Posterior vena cava (tissue), 2 donors: Measurements from ENCODE around the gene HEMGN. TPM values are rescaled to one million over a fixed set of nuclear protein-coding genes. Genes with fewer than 3 reads are reported as not detected.

Source experiments
- DNase-seq: peaks from one replicate; pipeline ENCODE4 v3.0.0-alpha.2; 2020; ENCODE audit warnings: low spot score
- intact Hi-C, 2 donors: fragments of 100-400 bp; cut with DNase I; formaldehyde crosslinking; loops; one replicate each; pipeline versions ENCODE4 v1.14.1 to v1.14.2; 2022 to 2023
- total RNA-seq, 2 donors: library from RNA; stranded (reverse); fragmentation: NEBNext Ultra II Directional; extraction: Animal tissue kit (Norgen Biotek cat#: 25700); gene quantifications; one replicate each; pipeline ENCODE4 v1.2.1, GENCODE V29; 2021
- donor health status: DM: yes; HTN: yes; CAD: no.
- donor health status: DM: yes; HTN: yes; CAD: no.

Gene HEMGN
- total RNA-seq, 2 donors from 2014 or later, result 0.33 to 0.83 TPM

- DNase-seq, result no peak
- intact Hi-C loops, result no loop called here
Observed at GRCh38 chr9:97940233-97940632, 2.3 kb upstream of the HEMGN start.

- intact Hi-C loops, result no loop called here
- DNase-seq, result no peak
Observed at GRCh38 chr9:97936998-97937397, 974 bp downstream of the HEMGN start.

GRCh38 chr9:97935276-97935675, 2.7 kb downstream of the HEMGN start:
- intact Hi-C loops, result no loop called here

GRCh38 chr9:97934321-97935115, 3.5 kb downstream of the HEMGN start:
- intact Hi-C loops, result no loop called here
- no peak for DNase-seq

More at GRCh38 chr9:97935276-97935675, 2.7 kb downstream of the HEMGN start:
- DNase-seq, result no peak

- no peak for DNase-seq
- intact Hi-C loops, result no loop called here
Observed at GRCh38 chr9:97933297-97933998, 4.5 kb downstream of the HEMGN start.

GRCh38 chr9:97930972-97931371, 7.0 kb downstream of the HEMGN start:
- intact Hi-C loops, result no loop called here
- DNase-seq, result no peak

GRCh38 chr9:97928986-97929604, 8.9 kb downstream of the HEMGN start:
- no peak for DNase-seq
- intact Hi-C loops, result loop anchor here (10.0 kb wide), 2 partner anchors 106 to 326 kb away; partner anchors contain the start of gene TBC1D2 (in 1 of the 2)

- DNase-seq, result no peak
- intact Hi-C loops, result loop anchor here (2.0 to 10.0 kb wide), 3 partner anchors 109 to 329 kb away; partner anchors contain the start of gene TBC1D2 (in 1 of the 2)
Observed at GRCh38 chr9:97925497-97926334, 12.3 kb downstream of the HEMGN start.

GRCh38 chr9:97924386-97924785, 13.6 kb downstream of the HEMGN start:
- DNase-seq, result no peak
- intact Hi-C loops, result loop anchor here (2.0 to 10.0 kb wide), 4 partner anchors 58 to 330 kb away; partner anchors contain the start of genes ANP32B (in 1 of the 2) and TBC1D2 (in 1 of the 2)

- DNase-seq, result peak; percentile 89
Observed at GRCh38 chr9:97923529-97924108, 14.4 kb downstream of the HEMGN start.

GRCh38 chr9:97921959-97922724, 15.8 kb downstream of the HEMGN start, which contains the start of gene TRMO:
Gene TRMO (minus strand): TSS chr9:97922500. CDS start chr9:97922493, 7 bp downstream.
- intact Hi-C loops, result loop anchor here (5.0 to 10.0 kb wide), 3 partner anchors 60 to 333 kb away; partner anchors contain the start of genes ANP32B (in 1 of the 2) and TBC1D2 (in 1 of the 2)
- DNase-seq, result peak; percentile 99

More at GRCh38 chr9:97923529-97924108, 14.4 kb downstream of the HEMGN start:
- intact Hi-C loops, result loop anchor here (2.0 to 10.0 kb wide), 4 partner anchors 59 to 331 kb away; partner anchors contain the start of genes ANP32B (in 1 of the 2) and TBC1D2 (in 1 of the 2)

GRCh38 chr9:97919217-97919813, 18.7 kb downstream of the HEMGN start:
- no peak for DNase-seq
- intact Hi-C loops, result no loop called here

GRCh38 chr9:97918611-97919010, 19.4 kb downstream of the HEMGN start:
- no peak for DNase-seq
- intact Hi-C loops, result no loop called here

- intact Hi-C loops, result no loop called here
Observed at GRCh38 chr9:97911970-97912369, 26.0 kb downstream of the HEMGN start.

GRCh38 chr9:97911528-97911927, 26.4 kb downstream of the HEMGN start:
- no peak for DNase-seq
- intact Hi-C loops, result no loop called here

More at GRCh38 chr9:97911970-97912369, 26.0 kb downstream of the HEMGN start:
- no peak for DNase-seq

- no peak for DNase-seq
- intact Hi-C loops, result no loop called here
Observed at GRCh38 chr9:97910357-97910756, 27.6 kb downstream of the HEMGN start.

GRCh38 chr9:97908705-97909104, 29.3 kb downstream of the HEMGN start:
- no peak for DNase-seq
- intact Hi-C loops, result no loop called here
